OCI-LY3 (cell line): ENCODE measurements around the gene CYP2U1.

Source experiments
- H2AFZ ChIP-seq: fragments of 200-600, 300-600 bp; shearing (Covaris generic); 2 replicates; pipeline ENCODE4 v1.6.0; 2014; ENCODE audit warnings: antibody characterized with exemption, low read depth, low read length
- H3K27ac ChIP-seq: fragments of 200-600, 300-600 bp; sonication (generic); 2 replicates; pipeline ENCODE4 v1.5.1; 2014; ENCODE audit warnings: mild to moderate bottlenecking, low read length, moderate library complexity, mixed read lengths
- H3K27me3 ChIP-seq: fragments of 200-600, 300-600 bp; sonication (generic); 2 replicates; pipeline ENCODE4 v1.6.1; 2014; ENCODE audit warnings: low read depth, low read length, mixed read lengths
- H3K36me3 ChIP-seq: fragments of 200-600, 300-600 bp; sonication (generic); replicated peaks from 2 replicates; pipeline ENCODE3; 2014; ENCODE audit warnings: low read depth, low read length, mixed read lengths
- H3K4me1 ChIP-seq: fragments of 300-600, 200-600 bp; sonication (generic); 2 replicates; pipeline ENCODE4 v1.6.1; 2014; ENCODE audit warnings: low read length, mixed read lengths
- H3K4me2 ChIP-seq: fragments of 200-600, 300-600 bp; sonication (generic); 2 replicates; pipeline ENCODE4 v1.6.1; 2014; ENCODE audit warnings: low read length, mixed read lengths
- H3K4me3 ChIP-seq: fragments of 300-600, 200-600 bp; sonication (generic); 2 replicates; pipeline ENCODE4 v1.5.1; 2014; ENCODE audit warnings: antibody characterized with exemption, mild to moderate bottlenecking, low read length, moderate library complexity
- H3K79me2 ChIP-seq: fragments of 300-600, 200-600 bp; shearing (Covaris generic); 2 replicates; pipeline ENCODE4 v1.6.1; 2014; ENCODE audit warnings: mild to moderate bottlenecking, low read length, mixed read lengths
- H3K9ac ChIP-seq: fragments of 300-600, 200-600 bp; shearing (Covaris generic); 2 replicates; pipeline ENCODE4 v1.6.0; 2014; ENCODE audit warnings: mild to moderate bottlenecking, low read length, moderate library complexity
- H3K9me3 ChIP-seq: fragments of 200-600, 300-600 bp; shearing (Covaris generic); 2 replicates; pipeline ENCODE4 v1.6.1; 2014; ENCODE audit warnings: low read length, mixed read lengths; ENCODE audit not compliant: insufficient read depth
- H4K20me1 ChIP-seq: fragments of 200-600, 300-600 bp; sonication (generic); 2 replicates; pipeline ENCODE4 v1.6.1; 2016; ENCODE audit warnings: low read length, mixed read lengths; ENCODE audit not compliant: insufficient read depth
- CTCF ChIP-seq: fragments of 200-600, 300-600 bp; sonication (generic); IDR thresholded peaks from 2 replicates; pipeline ENCODE4 v1.5.1; 2014; ENCODE audit warnings: antibody characterized with exemption, low read length, low read depth
- EZH2phosphoT487 ChIP-seq: fragments of 200-600 bp; shearing (Covaris generic); IDR thresholded peaks from 2 replicates; pipeline ENCODE4 v1.6.1; 2018; ENCODE audit warnings: antibody characterized with exemption, mixed run types, low read depth

CYP2U1 gene

GRCh38 chr4:108001540-108002135 lies 70.3 kb downstream of the CYP2U1 start:
- Histone ChIP-seq H3K9me3 (no peaks in the 10 kb centered on the region), H3K9ac (no peak overlapping the region), H3K79me2 (peaks cover 69% of the 10 kb centered on the region), H3K4me3 (no peak overlapping the region), H3K27ac (no peak overlapping the region), H3K27me3 (no peaks in the 10 kb centered on the region), H4K20me1 (peaks cover 18% of the 10 kb centered on the region), H3K36me3 (peaks cover 67% of the 10 kb centered on the region), H2AFZ (no peak overlapping the region), H3K4me1 (peaks cover 14% of the 10 kb centered on the region), H3K4me2 (no peak overlapping the region)
- no peak for TF ChIP-seq EZH2phosphoT487
- TF ChIP-seq CTCF, result no peak
